Keratinocyte (primary cell): ENCODE results near the gene SEMA4D. TPM values are rescaled to one million over a fixed set of nuclear protein-coding genes. Genes with fewer than 3 reads are reported as not detected.

Experiments used
- DNase-seq: peaks from one replicate; pipeline ENCODE4 v3.0.0-alpha.2; 2011; ENCODE audit warnings: low read depth, missing footprints, low spot score
- FAIRE-seq: peaks from 2 replicates; lab custom pipeline; 2011; peaks lifted over from hg19 to GRCh38; lab: Jason Lieb, UNC
- H2AFZ ChIP-seq: 2 replicates; pipeline ENCODE4 v1.6.0; 2012; ENCODE audit warnings: low read length, control low read depth, inconsistent platforms; ENCODE audit not compliant: control insufficient read depth
- H3K27ac ChIP-seq: 2 replicates; pipeline ENCODE4 v1.5.1; 2011; ENCODE audit warnings: low read length; ENCODE audit not compliant: control insufficient read depth, insufficient read depth
- H3K27me3 ChIP-seq: 3 replicates; pipeline ENCODE4 v1.6.0; 2011; ENCODE audit warnings: low read length; ENCODE audit not compliant: control insufficient read depth, insufficient read depth; ENCODE audit errors: extremely low read depth
- H3K36me3 ChIP-seq, 2 experiments: 2 replicates in 1 of 2; 3 replicates in 1 of 2; pipeline ENCODE4 v1.5.1; 2011; ENCODE audit warnings: low read length in 2 of 2, mild to moderate bottlenecking in 1 of 2; ENCODE audit not compliant: control insufficient read depth in 2 of 2, insufficient read depth in 2 of 2; ENCODE audit errors: extremely low read depth in 1 of 2
- H3K4me1 ChIP-seq: 3 replicates; pipeline ENCODE4 v1.5.1; 2011; ENCODE audit warnings: low read length; ENCODE audit not compliant: control insufficient read depth, insufficient read depth; ENCODE audit errors: extremely low read depth
- H3K4me2 ChIP-seq: 3 replicates; pipeline ENCODE4 v1.6.0; 2011; ENCODE audit warnings: low read depth, low read length; ENCODE audit not compliant: control insufficient read depth, insufficient read depth; ENCODE audit errors: extremely low read depth
- H3K4me3 ChIP-seq, 3 experiments: fragments of 200-600 bp in 1 of 3; sonication (generic) in 1 of 3; 2 replicates in 2 of 3; 3 replicates in 1 of 3; pipeline ENCODE4 v1.5.1; 2011 to 2016; ENCODE audit warnings: low read length in 3 of 3, mild to moderate bottlenecking in 3 of 3, control low read depth in 2 of 3, inconsistent platforms in 1 of 3, low read depth in 1 of 3, mixed read lengths in 1 of 3, mixed run types in 1 of 3, moderate library complexity in 1 of 3; ENCODE audit not compliant: control insufficient read depth in 2 of 3, insufficient read depth in 2 of 3; ENCODE audit errors: extremely low read depth in 1 of 3
- H3K79me2 ChIP-seq: 2 replicates; pipeline ENCODE4 v1.6.0; 2012; ENCODE audit warnings: low read length; ENCODE audit not compliant: control insufficient read depth, insufficient read depth
- H3K9ac ChIP-seq: 3 replicates; pipeline ENCODE4 v1.6.0; 2011; ENCODE audit warnings: low read length; ENCODE audit not compliant: control insufficient read depth, insufficient read depth; ENCODE audit errors: extremely low read depth
- H3K9me1 ChIP-seq: 3 replicates; pipeline ENCODE4 v1.6.0; 2011; ENCODE audit warnings: low read length; ENCODE audit not compliant: control insufficient read depth, insufficient read depth; ENCODE audit errors: extremely low read depth
- H3K9me3 ChIP-seq: 2 replicates; pipeline ENCODE4 v1.5.1; 2012; ENCODE audit warnings: low read depth, low read length; ENCODE audit not compliant: control insufficient read depth
- H4K20me1 ChIP-seq: 3 replicates; pipeline ENCODE4 v1.6.0; 2011; ENCODE audit warnings: low read length; ENCODE audit not compliant: control insufficient read depth, insufficient read depth; ENCODE audit errors: extremely low read depth
- CTCF ChIP-seq, 3 experiments: IDR thresholded peaks in 1 of 3; conservative IDR thresholded peaks in 1 of 3; optimal IDR thresholded peaks in 1 of 3; 2 replicates in 2 of 3; 3 replicates in 1 of 3; pipeline versions ENCODE3 to v1.5.1; 2011; ENCODE audit warnings: low read length in 3 of 3, mild to moderate bottlenecking in 3 of 3, moderate library complexity in 2 of 3, control low read depth in 1 of 3, inconsistent platforms in 1 of 3; ENCODE audit not compliant: insufficient read depth in 2 of 3; ENCODE audit errors: extremely low read depth in 1 of 3
- EZH2 ChIP-seq: IDR thresholded peaks from one replicate; pipeline ENCODE4 v1.6.1; 2012; ENCODE audit warnings: inconsistent platforms, mild to moderate bottlenecking, low read length, moderate library complexity
- dilution Hi-C: fragments of 300-500 bp; cut with MboI; formaldehyde crosslinking; loops from one replicate; pipeline ENCODE4 v1.7.0; 2020; ENCODE audit warnings: low sequenced_read_pairs; ENCODE audit not compliant: extremely low pct_ligation_motif_present
- polyA plus RNA-seq, 5 experiments: library from polyadenylated mRNA; depleted of rRNA in 3 of 5; stranded (reverse) in 3 of 5; stranded (forward) in 1 of 5; unstranded in 1 of 5; fragments of >200 nt; gene quantifications; 1 replicate in 1 of 5; 2 replicates in 3 of 5; 3 replicates in 1 of 5; pipeline versions ENCODE4 v1.2.1 to v1.2.3, GENCODE V29; 2011 to 2012; ENCODE audit warnings: missing spikeins in 2 of 5, low read depth in 1 of 5, low replicate concordance in 1 of 5

Gene SEMA4D
- polyA plus RNA-seq, 1 donor (not counting 4 experiments of a cell fraction or from before 2014, with no cell fraction given), result 0.43 TPM

DNA sequence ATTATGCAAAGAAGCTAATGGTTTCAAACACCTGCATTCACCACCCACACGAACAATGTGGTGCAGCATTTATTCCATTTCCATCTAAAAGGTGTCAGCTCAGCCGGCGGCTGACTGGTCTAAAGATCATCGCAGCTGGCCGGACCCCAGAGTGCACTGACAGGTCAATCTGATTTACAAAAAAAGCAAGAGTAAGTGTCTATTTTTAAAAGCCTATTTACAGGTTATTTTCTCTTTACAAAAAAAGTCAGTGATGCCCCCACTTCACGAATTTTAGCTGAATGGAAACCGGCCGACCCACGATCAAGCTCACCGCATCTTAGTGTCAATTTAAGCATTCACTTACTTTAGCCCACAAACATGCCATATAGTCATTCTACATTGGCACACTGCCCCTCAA lies 58.3 kb downstream of the SEMA4D start:
- Histone ChIP-seq H3K27ac (no peak overlapping the region), H3K27me3 (no peaks in the 10 kb centered on the region), H3K36me3 (no peaks in the 10 kb centered on the region), H3K4me3 (no peak overlapping the region), H3K4me1 (no peaks in the 10 kb centered on the region), H3K4me2 (no peak overlapping the region), H2AFZ (no peak overlapping the region), H3K79me2 (no peaks in the 10 kb centered on the region), H3K9ac (no peak overlapping the region), H4K20me1 (no peaks in the 10 kb centered on the region), H3K9me3 (no peaks in the 10 kb centered on the region), H3K9me1 (no peaks in the 10 kb centered on the region)
- FAIRE-seq, result no peak
- DNase-seq, result no peak
- TF ChIP-seq CTCF (optimal IDR thresholded peaks at IDR 0.05 in 1 of 3, IDR thresholded peaks at IDR 0.05 in 1 of 3, conservative IDR thresholded peaks at IDR 0.05 in 1 of 3; ENCODE audit: extremely low read depth in 1 of 3, insufficient read depth in 2 of 3, low read length in 3 of 3) (no peak), EZH2 (no peak)
- dilution Hi-C loops, result no loop called here

GRCh38 chr9:89438194-89438593 lies 59.7 kb downstream of the SEMA4D start:
- Histone ChIP-seq H3K4me3 (no peak overlapping the region), H3K36me3 (no peaks in the 10 kb centered on the region), H4K20me1 (no peaks in the 10 kb centered on the region), H2AFZ (no peak overlapping the region), H3K4me1 (no peaks in the 10 kb centered on the region), H3K27ac (no peak overlapping the region), H3K4me2 (no peak overlapping the region), H3K9me3 (no peaks in the 10 kb centered on the region), H3K27me3 (no peaks in the 10 kb centered on the region), H3K9me1 (no peaks in the 10 kb centered on the region), H3K79me2 (no peaks in the 10 kb centered on the region), H3K9ac (no peak overlapping the region)
- FAIRE-seq (no peak), DNase-seq (no peak)
- TF ChIP-seq EZH2 (no peak), CTCF (optimal IDR thresholded peaks at IDR 0.05 in 1 of 3, IDR thresholded peaks at IDR 0.05 in 1 of 3, conservative IDR thresholded peaks at IDR 0.05 in 1 of 3; ENCODE audit: extremely low read depth in 1 of 3, insufficient read depth in 2 of 3, low read length in 3 of 3) (no peak)
- dilution Hi-C loops, result no loop called here
